Left ventricle myocardium inferior (tissue), 1 donor: ENCODE results near the gene DAAM2. TPM values are rescaled to one million over a fixed set of nuclear protein-coding genes. Genes with fewer than 3 reads are reported as not detected.

Experiments
- DNase-seq: peaks from one replicate; pipeline ENCODE4 v3.0.0-alpha.2; 2020
- H3K27ac ChIP-seq: fragments of 200-600 bp; replicated peaks from 2 replicates; pipeline ENCODE4 v1.8.0; 2021
- H3K27me3 ChIP-seq: fragments of 200-600 bp; 2 replicates; pipeline ENCODE4 v1.8.0; 2021; ENCODE audit warnings: low read depth
- H3K36me3 ChIP-seq: fragments of 200-600 bp; 2 replicates; pipeline ENCODE4 v1.8.0; 2021
- H3K4me1 ChIP-seq: fragments of 200-600 bp; 2 replicates; pipeline ENCODE4 v1.8.0; 2021
- H3K4me3 ChIP-seq: fragments of 200-600 bp; 2 replicates; pipeline ENCODE4 v1.8.0; 2021; ENCODE audit warnings: mild to moderate bottlenecking, moderate library complexity
- H3K9me3 ChIP-seq: fragments of 200-600 bp; replicated peaks from 2 replicates; pipeline ENCODE4 v1.8.0; 2021
- CTCF ChIP-seq: fragments of 200-600 bp; IDR thresholded peaks from 2 replicates; pipeline ENCODE4 v1.8.0; 2021; ENCODE audit warnings: antibody characterized with exemption, mild to moderate bottlenecking, borderline replicate concordance
- intact Hi-C: fragments of 100-400 bp; cut with micrococcal nuclease; formaldehyde crosslinking; loops from one replicate; pipeline ENCODE4 v1.11.0; 2022
- total RNA-seq: library from RNA; stranded (reverse); fragmentation: NEBNext Ultra II Directional; extraction: Animal tissue kit (Norgen Biotek cat#: 25700); gene quantifications from one replicate; pipeline ENCODE4 v1.2.1, GENCODE V29; 2021
- donor health status: DM: no; HTN: yes; CAD: no; lungs with severe emphysema.

DAAM2 gene
- total RNA-seq, 1 donor from 2014 or later = 19.1 TPM

GRCh38 chr6:39794231-39794630 lies 2.1 kb downstream of the DAAM2 start:
- Histone ChIP-seq H3K27ac (peak overlapping the region; percentile 82), H3K4me3 (peak overlapping the region; percentile 78), H3K36me3 (no peaks in the 10 kb centered on the region), H3K27me3 (peaks cover 34% of the 10 kb centered on the region), H3K9me3 (no peaks in the 10 kb centered on the region), H3K4me1 (peaks cover 49% of the 10 kb centered on the region)
- no peak for TF ChIP-seq CTCF
- no peak for DNase-seq
- intact Hi-C loops = no loop called here

DNA sequence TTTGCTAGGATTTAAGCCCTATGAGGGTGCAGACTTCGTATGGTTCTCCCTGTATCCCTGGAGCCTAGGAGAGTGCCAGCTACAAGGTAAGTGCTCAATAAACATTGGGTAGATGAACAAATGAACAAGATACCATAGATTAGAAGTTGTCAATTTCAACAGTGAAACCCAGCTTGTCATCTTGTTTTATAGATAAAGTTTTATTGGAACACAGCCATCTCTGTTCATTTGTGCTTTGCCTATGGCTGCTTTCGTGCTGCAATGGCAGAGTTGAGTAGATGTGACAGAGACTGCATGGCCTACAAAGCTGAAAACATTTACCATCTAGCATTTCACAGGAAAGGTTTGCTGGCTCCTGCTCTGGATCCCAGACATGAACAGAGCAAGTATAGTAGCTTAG lies 5.6 kb downstream of the DAAM2 start:
- Histone ChIP-seq H3K9me3 (no peaks in the 10 kb centered on the region), H3K4me1 (peaks cover 43% of the 10 kb centered on the region), H3K27ac (no peak overlapping the region), H3K36me3 (no peaks in the 10 kb centered on the region), H3K27me3 (peaks cover 26% of the 10 kb centered on the region), H3K4me3 (no peak overlapping the region)
- intact Hi-C loops = no loop called here
- DNase-seq = no peak
- TF ChIP-seq CTCF = no peak

GRCh38 chr6:39800034-39801032 lies 8.2 kb downstream of the DAAM2 start:
- Histone ChIP-seq H3K36me3 (no peaks in the 10 kb centered on the region), H3K27me3 (no peaks in the 10 kb centered on the region), H3K27ac (no peak overlapping the region), H3K9me3 (no peaks in the 10 kb centered on the region), H3K4me1 (peaks cover 45% of the 10 kb centered on the region), H3K4me3 (no peak overlapping the region)
- no peak for TF ChIP-seq CTCF
- intact Hi-C loops = no loop called here
- no peak for DNase-seq

DNA sequence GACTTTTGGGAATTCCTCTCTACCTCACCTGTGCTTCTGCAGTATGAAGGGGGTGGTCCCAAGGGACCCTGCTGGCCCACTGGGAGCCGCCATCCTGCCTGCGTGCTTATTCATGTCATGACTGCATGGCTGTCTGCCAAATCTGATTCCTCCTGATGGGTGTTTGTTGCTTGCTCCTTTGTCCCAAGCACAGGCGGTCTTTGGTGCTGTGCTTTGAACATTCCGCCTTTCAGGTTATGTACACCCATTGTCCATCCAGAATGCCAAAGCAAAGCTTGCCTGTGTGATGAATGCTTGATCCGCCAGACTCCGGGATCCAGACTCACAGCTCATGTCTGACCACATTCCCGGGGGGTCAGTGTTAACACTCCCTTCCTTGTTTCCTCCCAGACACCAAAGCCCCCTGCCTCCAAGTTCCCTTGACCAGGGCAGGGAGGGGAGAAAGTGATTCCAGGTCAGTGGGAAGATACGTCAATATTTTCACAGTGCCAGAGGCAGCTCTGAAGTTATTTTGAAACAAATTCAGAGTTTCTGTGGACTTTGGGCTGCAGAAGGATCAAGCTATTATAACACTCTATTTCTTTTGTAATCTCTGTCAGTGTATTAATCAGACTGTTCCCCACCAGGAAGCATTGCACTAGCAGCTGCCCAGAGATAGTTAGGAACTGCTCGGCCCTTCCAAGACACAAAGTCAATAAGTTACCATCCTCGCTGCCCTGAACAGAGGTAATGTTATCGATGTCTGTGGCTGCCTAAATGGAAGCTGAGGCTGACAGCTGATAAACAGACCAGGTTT lies 9.5 kb downstream of the DAAM2 start:
- intact Hi-C loops = no loop called here
- no peak for TF ChIP-seq CTCF
- H3K36me3 ChIP-seq = no peaks in the 10 kb centered on the region
- H3K4me1 ChIP-seq = peaks cover 38% of the 10 kb centered on the region
- no peaks in the 10 kb centered on the region for H3K27me3 ChIP-seq
- H3K27ac ChIP-seq = peak overlapping the region; percentile 33
- no peaks in the 10 kb centered on the region for H3K9me3 ChIP-seq
- no peak overlapping the region for H3K4me3 ChIP-seq
- no peak for DNase-seq

- TF ChIP-seq CTCF = no peak
- peaks cover 46% of the 10 kb centered on the region for H3K4me1 ChIP-seq
- no peaks in the 10 kb centered on the region for H3K36me3 ChIP-seq
- no peak overlapping the region for H3K4me3 ChIP-seq
- intact Hi-C loops = no loop called here
- DNase-seq = no peak
- no peak overlapping the region for H3K27ac ChIP-seq
- H3K27me3 ChIP-seq = no peaks in the 10 kb centered on the region
- H3K9me3 ChIP-seq = no peaks in the 10 kb centered on the region
Observed at GRCh38 chr6:39803872-39804271, 11.7 kb downstream of the DAAM2 start.
